ENCODE results near the gene CSF3R. TPM values are rescaled to one million over a fixed set of nuclear protein-coding genes. Genes with fewer than 3 reads are reported as not detected.
A peak's percentile ranks its signal among the peaks of the same experiment; 100 is the strongest.

Gene CSF3R
- total and polyA plus RNA-seq, 9 donors = 1.3 to 5.3 (median 3.1) TPM

DNA sequence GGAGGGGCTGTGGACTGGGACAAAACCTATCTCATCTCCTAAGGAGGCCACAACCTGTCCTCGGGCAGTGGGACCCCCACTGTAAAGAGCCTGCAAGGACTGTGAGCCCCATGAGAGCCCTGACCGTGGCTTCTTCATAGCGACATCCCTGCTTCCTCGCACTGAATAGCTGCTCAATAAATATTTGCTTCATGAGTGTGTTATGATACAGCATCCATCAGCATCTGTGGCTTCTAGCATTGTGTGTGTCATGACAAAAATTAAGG lies 40.5 kb upstream of the CSF3R start:
- Histone ChIP-seq H3K4me1 (ENCODE audit: control insufficient read depth, insufficient read depth, low read length) (no peaks in the 10 kb centered on the region), H3K36me3 (ENCODE audit: control insufficient read depth, insufficient read depth, low read length) (no peaks in the 10 kb centered on the region), H3K27ac (ENCODE audit: low read length) (no peak overlapping the region), H3K27me3 (ENCODE audit: control insufficient read depth, insufficient read depth, low read length) (peaks cover 2% of the 10 kb centered on the region), H3K4me3 (ENCODE audit: low read length) (no peak overlapping the region), H3K9me3 (replicated peaks; ENCODE audit: control insufficient read depth, low read depth, low read length) (no peaks in the 10 kb centered on the region)
- no CpG with 5 or more reads among the region's 4 CpGs for WGBS (ENCODE audit: insufficient coverage)
- DNase-seq = no peak

DNA sequence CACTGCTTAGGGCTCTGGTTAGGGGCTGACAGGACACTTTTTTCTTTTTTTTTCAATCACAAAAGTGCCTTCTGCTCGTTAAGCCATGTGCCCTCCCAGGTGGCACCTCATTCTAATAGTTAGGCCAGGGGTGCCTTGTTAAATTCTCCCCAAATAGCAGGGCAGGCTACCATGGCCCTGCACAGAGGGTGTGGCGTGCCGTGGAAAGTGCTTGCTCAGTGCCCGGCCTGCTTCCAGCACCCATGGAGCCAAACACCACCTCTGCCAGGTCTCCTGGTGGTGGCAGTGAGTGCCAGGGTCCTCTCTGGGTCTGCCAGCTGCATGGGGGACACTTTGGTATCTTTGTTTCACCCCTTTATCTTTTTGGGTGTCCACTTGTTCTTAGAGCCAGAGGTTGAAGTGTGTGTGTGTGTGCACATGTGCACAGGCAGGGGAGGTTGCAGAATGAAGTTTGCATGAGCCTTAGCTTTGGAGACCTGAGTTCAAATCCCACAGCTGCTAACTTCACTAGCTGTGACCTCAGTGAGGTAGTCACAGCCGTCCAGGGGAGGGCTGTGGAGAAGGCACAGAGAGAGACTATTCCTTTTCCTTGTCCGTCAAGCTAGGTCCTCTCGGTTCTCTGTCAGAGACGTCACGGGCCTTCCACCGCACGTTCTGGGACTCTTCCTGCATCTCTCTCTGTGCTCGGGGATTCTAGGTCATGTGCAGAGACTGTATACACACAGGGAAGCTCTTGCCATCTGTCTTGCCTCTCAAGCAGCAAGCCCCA lies 39.9 kb upstream of the CSF3R start:
- Histone ChIP-seq H3K4me1 (ENCODE audit: control insufficient read depth, insufficient read depth, low read length) (no peaks in the 10 kb centered on the region), H3K27ac (ENCODE audit: low read length) (no peak overlapping the region), H3K9me3 (replicated peaks; ENCODE audit: control insufficient read depth, low read depth, low read length) (no peaks in the 10 kb centered on the region), H3K27me3 (ENCODE audit: control insufficient read depth, insufficient read depth, low read length) (peaks cover 2% of the 10 kb centered on the region), H3K36me3 (ENCODE audit: control insufficient read depth, insufficient read depth, low read length) (no peaks in the 10 kb centered on the region), H3K4me3 (ENCODE audit: low read length) (no peak overlapping the region)
- no peak for DNase-seq
- 75% methylated on average over 9 of the region's 12 CpGs for WGBS (ENCODE audit: insufficient coverage)

DNA sequence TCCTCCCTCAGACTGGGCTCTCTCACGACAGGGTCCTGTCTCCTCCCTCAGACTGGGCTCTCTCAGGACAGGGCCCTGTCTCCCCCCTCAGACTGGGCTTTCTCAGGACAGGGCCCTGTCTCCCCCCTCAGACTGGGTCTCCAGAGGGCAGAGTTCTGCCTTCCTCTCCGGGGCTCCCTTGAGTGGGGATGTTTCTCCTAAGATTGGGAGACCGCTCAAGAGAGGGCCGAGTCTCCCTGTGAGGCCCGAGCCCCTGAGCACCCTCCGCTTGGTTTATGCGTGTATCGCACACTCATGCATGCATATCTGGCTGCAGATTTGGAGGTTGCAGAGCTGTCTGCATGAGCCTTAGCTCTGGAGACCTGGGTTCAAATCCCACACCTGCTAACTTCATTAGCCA lies 39.3 kb upstream of the CSF3R start:
- no peak for DNase-seq
- no peaks in the 10 kb centered on the region for H3K4me1 ChIP-seq (ENCODE audit: control insufficient read depth, insufficient read depth, low read length)
- 90% methylated on average over 8 of the region's 8 CpGs for WGBS (ENCODE audit: insufficient coverage)
- H3K27me3 ChIP-seq (ENCODE audit: control insufficient read depth, insufficient read depth, low read length) = peaks cover 3% of the 10 kb centered on the region
- H3K36me3 ChIP-seq (ENCODE audit: control insufficient read depth, insufficient read depth, low read length) = no peaks in the 10 kb centered on the region
- H3K4me3 ChIP-seq (ENCODE audit: low read length) = no peak overlapping the region
- H3K27ac ChIP-seq (ENCODE audit: low read length) = no peak overlapping the region
- H3K9me3 ChIP-seq (replicated peaks; ENCODE audit: control insufficient read depth, low read depth, low read length) = no peaks in the 10 kb centered on the region

DNA sequence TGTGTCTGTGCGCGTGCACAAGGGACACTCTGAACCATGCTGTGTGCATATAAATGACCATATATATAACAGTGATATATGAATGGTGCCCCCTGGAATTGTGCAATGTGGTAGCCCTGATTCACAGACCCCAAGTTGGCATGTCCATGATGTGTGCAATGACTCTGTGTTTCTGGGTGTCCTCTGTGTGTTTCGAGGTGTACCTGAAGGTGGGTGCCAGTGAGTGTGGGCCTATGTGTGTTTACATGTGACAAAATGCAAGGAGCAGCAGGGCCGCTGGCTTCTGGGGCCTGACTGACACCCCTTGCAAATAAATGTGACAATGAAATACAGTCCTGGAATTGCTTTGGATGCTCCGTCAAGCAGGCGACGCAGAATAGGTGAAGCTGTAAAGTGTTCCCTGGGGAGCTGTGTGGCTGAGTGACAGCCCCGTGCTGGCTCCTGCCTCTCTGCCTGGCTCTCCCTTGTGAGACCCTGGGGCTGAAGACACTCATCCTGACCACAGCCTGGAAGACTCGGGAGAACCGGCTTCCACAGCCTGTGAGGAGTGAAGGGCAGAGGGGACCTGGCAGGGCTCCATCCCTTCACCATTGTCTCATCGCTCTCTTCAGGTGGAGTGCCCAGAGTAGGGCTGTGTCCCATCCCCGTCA lies 38.2 kb upstream of the CSF3R start:
- no peak for DNase-seq
- Histone ChIP-seq H3K36me3 (ENCODE audit: control insufficient read depth, insufficient read depth, low read length) (no peaks in the 10 kb centered on the region), H3K4me1 (ENCODE audit: control insufficient read depth, insufficient read depth, low read length) (no peaks in the 10 kb centered on the region), H3K9me3 (replicated peaks; ENCODE audit: control insufficient read depth, low read depth, low read length) (no peaks in the 10 kb centered on the region), H3K27ac (ENCODE audit: low read length) (no peak overlapping the region), H3K27me3 (ENCODE audit: control insufficient read depth, insufficient read depth, low read length) (peaks cover 3% of the 10 kb centered on the region), H3K4me3 (ENCODE audit: low read length) (no peak overlapping the region)
- 57% methylated on average over 8 of the region's 12 CpGs for WGBS (ENCODE audit: insufficient coverage)

DNA sequence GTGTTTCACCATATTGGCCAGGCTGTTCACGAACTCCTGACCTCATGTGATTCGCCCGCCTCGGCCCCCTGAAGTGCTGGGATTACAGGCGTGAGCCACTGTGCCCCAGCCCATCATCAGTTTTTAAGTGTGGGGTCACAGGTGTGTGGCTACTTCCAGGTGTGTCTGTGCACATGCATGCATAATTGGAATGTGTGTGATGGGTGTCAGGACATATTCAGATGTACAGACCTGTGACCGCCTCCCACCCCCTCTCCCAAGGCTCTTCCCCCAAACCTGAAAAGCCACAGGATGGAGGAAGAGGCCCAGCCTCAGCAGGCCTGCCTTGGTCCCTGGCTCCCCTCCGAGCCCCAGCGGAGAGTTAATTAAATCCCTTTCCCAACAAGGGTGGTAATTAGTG lies 37.3 kb upstream of the CSF3R start:
- no peak for DNase-seq
- H3K4me1 ChIP-seq (ENCODE audit: control insufficient read depth, insufficient read depth, low read length) = no peaks in the 10 kb centered on the region
- no peaks in the 10 kb centered on the region for H3K36me3 ChIP-seq (ENCODE audit: control insufficient read depth, insufficient read depth, low read length)
- H3K27ac ChIP-seq (ENCODE audit: low read length) = no peak overlapping the region
- no peaks in the 10 kb centered on the region for H3K9me3 ChIP-seq (replicated peaks; ENCODE audit: control insufficient read depth, low read depth, low read length)
- 78% methylated on average over 5 of the region's 8 CpGs for WGBS (ENCODE audit: insufficient coverage)
- peaks cover 3% of the 10 kb centered on the region for H3K27me3 ChIP-seq (ENCODE audit: control insufficient read depth, insufficient read depth, low read length)
- no peak overlapping the region for H3K4me3 ChIP-seq (ENCODE audit: low read length)

DNA sequence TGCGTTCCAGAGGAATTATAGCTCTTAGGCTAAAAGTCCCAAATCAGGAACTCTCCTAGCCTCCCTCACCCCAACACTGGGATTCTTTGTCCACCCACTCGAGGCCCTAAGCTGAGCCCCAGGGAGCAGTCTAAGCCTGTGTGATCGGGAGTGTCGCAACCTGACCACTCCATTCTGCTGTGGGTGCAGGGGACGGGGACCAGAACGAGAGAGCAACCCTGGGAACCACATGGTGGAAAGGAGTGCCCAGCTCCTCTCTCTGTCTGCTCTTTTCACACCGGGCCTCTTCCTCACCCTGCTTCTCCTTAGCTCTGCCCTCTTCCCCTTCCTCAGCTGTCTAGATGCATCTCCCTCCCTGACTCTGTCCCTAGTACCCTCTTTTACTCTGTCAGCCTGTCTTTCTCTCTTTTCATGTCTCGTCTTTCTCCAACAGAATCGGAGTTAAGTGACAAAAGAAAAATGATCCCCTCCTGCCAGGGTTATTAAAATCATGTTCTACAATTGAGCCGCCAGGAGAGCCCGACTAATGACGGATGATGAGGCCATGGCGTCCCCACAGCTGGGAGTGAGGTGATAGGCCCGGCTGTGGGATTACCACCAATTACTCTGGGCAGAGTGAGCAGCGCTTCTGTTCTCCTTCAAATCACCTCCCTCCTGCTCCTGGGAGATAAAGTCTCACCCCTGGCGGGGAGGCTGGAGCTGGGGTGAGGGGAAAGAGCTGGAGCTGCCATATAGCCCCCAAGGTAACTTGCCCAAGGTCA lies 34.5 kb upstream of the CSF3R start:
- Histone ChIP-seq H3K27ac (ENCODE audit: low read length) (no peak overlapping the region), H3K4me1 (ENCODE audit: control insufficient read depth, insufficient read depth, low read length) (no peaks in the 10 kb centered on the region), H3K27me3 (ENCODE audit: control insufficient read depth, insufficient read depth, low read length) (peaks cover 3% of the 10 kb centered on the region), H3K36me3 (ENCODE audit: control insufficient read depth, insufficient read depth, low read length) (no peaks in the 10 kb centered on the region), H3K4me3 (ENCODE audit: low read length) (no peak overlapping the region), H3K9me3 (replicated peaks; ENCODE audit: control insufficient read depth, low read depth, low read length) (no peaks in the 10 kb centered on the region)
- WGBS (ENCODE audit: insufficient coverage) = 48% methylated on average over 8 of the region's 16 CpGs
- DNase-seq = no peak

DNA sequence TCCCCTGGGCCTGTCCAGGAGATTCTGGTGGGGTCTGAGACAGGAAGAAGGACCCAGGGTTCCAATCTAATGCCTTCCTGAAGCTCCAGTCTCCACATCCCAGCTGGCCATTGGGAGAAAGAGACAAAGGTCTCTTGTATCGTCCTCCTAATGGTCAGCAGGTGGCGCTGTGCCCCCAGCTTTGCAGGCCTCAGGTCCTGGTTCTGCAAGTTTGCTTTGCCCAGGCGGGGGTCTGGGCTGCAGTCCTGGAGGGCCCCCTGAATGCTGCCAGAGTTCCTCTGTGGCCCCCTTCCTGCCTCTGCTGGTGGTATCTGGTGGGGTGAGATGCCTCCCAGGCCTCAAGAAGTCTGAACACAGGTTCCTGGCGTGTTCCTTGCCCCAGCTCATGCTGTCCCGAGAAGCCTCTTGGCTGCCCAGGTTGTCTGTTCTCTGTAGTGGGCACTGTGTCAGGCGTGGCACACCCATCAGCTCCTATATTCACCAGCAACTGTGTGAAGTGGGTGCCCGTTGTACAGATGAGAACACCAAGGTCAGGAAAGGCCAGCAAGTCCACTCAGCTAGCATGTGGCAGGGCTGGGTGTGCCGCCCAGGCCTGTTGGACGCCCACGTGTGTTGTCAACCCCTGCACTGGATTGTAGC lies 33.8 kb upstream of the CSF3R start:
- H3K36me3 ChIP-seq (ENCODE audit: control insufficient read depth, insufficient read depth, low read length) = no peaks in the 10 kb centered on the region
- peak; percentile 43 for DNase-seq
- no peaks in the 10 kb centered on the region for H3K4me1 ChIP-seq (ENCODE audit: control insufficient read depth, insufficient read depth, low read length)
- H3K27me3 ChIP-seq (ENCODE audit: control insufficient read depth, insufficient read depth, low read length) = peaks cover 3% of the 10 kb centered on the region
- 62% methylated on average over 9 of the region's 10 CpGs for WGBS (ENCODE audit: insufficient coverage)
- no peak overlapping the region for H3K4me3 ChIP-seq (ENCODE audit: low read length)
- no peak overlapping the region for H3K27ac ChIP-seq (ENCODE audit: low read length)
- H3K9me3 ChIP-seq (replicated peaks; ENCODE audit: control insufficient read depth, low read depth, low read length) = no peaks in the 10 kb centered on the region

DNA sequence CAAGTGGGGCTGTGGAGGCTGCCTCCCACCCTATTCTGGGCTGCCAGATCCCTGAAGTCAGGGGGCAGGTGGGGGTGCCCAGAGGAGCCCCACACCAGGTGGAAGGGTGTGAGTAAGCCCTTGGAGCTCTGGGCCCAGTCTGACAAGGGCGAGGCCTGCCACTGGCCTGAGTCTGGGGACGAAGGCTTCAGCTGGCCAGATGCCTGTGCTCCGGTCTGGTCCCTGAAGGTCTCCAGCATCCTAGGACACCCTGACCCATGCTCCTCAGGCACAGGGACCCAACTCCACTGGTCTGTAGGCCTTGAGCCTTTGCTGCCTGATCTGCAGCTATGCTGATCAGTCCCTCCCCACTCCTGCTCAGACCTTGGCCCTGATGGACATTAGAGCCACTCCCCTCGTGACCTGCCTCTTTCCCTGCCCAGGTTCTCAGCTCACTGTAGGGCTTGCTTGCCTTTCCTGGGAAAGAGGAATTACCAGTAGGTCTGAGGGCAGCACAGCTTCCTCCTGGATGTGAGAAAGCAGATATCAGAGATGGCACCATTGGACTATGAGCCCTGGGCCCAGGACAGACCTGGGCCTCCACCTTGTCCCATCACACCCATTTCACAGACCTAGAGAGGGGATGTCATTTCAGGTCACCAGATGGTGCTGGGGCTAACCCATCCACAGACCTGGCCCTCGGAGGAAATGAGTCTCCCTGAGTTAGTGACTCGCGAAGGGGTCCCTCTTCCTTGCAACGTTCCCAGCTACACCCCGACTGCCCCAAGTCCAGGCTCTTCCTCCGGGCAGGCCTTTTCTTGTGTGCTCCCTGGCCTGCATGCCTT lies 32.8 kb upstream of the CSF3R start:
- Histone ChIP-seq H3K4me1 (ENCODE audit: control insufficient read depth, insufficient read depth, low read length) (no peaks in the 10 kb centered on the region), H3K27ac (ENCODE audit: low read length) (no peak overlapping the region), H3K9me3 (replicated peaks; ENCODE audit: control insufficient read depth, low read depth, low read length) (no peaks in the 10 kb centered on the region), H3K4me3 (ENCODE audit: low read length) (no peak overlapping the region), H3K27me3 (ENCODE audit: control insufficient read depth, insufficient read depth, low read length) (peaks cover 3% of the 10 kb centered on the region), H3K36me3 (ENCODE audit: control insufficient read depth, insufficient read depth, low read length) (no peaks in the 10 kb centered on the region)
- no peak for DNase-seq
- WGBS (ENCODE audit: insufficient coverage) = 72% methylated on average over 9 of the region's 10 CpGs

DNA sequence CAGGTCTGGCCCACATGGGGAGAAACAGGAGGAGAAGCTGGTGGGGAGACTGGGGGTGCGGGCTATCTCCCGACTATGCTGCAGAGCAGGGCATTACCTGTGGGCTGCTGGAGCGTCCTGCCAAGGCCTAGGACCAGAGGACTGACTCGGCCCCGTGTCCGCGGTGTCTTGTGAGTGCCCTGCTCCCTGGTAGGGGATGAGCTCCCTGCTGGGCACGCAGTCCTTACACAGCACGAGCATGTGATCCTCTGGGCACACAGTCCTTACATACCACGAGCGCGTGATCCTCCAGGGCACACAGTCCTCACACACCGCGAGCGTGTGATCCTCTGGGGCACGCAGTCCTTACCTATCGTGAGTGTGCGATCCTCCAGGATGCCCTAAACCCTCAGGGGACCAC lies 31.8 kb upstream of the CSF3R start:
- Histone ChIP-seq H3K27me3 (ENCODE audit: control insufficient read depth, insufficient read depth, low read length) (peaks cover 2% of the 10 kb centered on the region), H3K27ac (ENCODE audit: low read length) (no peak overlapping the region), H3K9me3 (replicated peaks; ENCODE audit: control insufficient read depth, low read depth, low read length) (no peaks in the 10 kb centered on the region), H3K36me3 (ENCODE audit: control insufficient read depth, insufficient read depth, low read length) (no peaks in the 10 kb centered on the region), H3K4me3 (ENCODE audit: low read length) (no peak overlapping the region), H3K4me1 (ENCODE audit: control insufficient read depth, insufficient read depth, low read length) (no peaks in the 10 kb centered on the region)
- 80% methylated on average over 18 of the region's 18 CpGs for WGBS (ENCODE audit: insufficient coverage)
- no peak for DNase-seq
